Panc1 (cell line): ENCODE measurements around the gene WDR48. TPM values are rescaled to one million over a fixed set of nuclear protein-coding genes. Genes with fewer than 3 reads are reported as not detected.

Source experiments
- ATAC-seq: fragments of 200-7000 bp; cut with Tn5 transposase; 2 replicates; pipeline ENCODE4 v1.9.1; 2020; ENCODE audit warnings: mild to moderate bottlenecking, moderate library complexity
- BruUV-seq: library from RNA; stranded (reverse); fragments of 400-500 nt; replicated peaks from 2 replicates; lab custom pipeline; 2021; lab: Mats Ljungman, UMichigan
- CTCF ChIA-PET: fragments of 300-600 bp; sonication (Branson Sonifier 250); formaldehyde crosslinking; loops from one replicate; lab custom pipeline; 2022; ENCODE audit warnings: antibody characterized with exemption; lab: Charles Lee
- POLR2A ChIA-PET: fragments of 300-600 bp; sonication (Branson Sonifier 250); formaldehyde crosslinking; loops from one replicate; lab custom pipeline; 2022; ENCODE audit warnings: antibody characterized with exemption; lab: Charles Lee
- DNase-seq: peaks from one replicate; pipeline ENCODE4 v3.0.0-alpha.2; 2010; ENCODE audit warnings: low read depth, low spot score
- H3K27ac ChIP-seq: 2 replicates; pipeline ENCODE4 v1.5.1; 2011; ENCODE audit warnings: mild to moderate bottlenecking, low read length, inconsistent platforms
- H3K27me3 ChIP-seq: fragments of 200-500 bp; sonication (Bioruptor generic); 2 replicates; pipeline ENCODE4 v1.6.0; 2014; ENCODE audit warnings: low read length, inconsistent platforms; ENCODE audit not compliant: control insufficient read depth, insufficient read depth
- H3K36me3 ChIP-seq: fragments of 200-500 bp; sonication (Bioruptor generic); 2 replicates; pipeline ENCODE4 v1.5.1; 2014; ENCODE audit warnings: inconsistent platforms, mild to moderate bottlenecking, low read length, moderate library complexity; ENCODE audit not compliant: control insufficient read depth, insufficient read depth
- H3K4me1 ChIP-seq: 2 replicates; pipeline ENCODE4 v1.5.1; 2011; ENCODE audit warnings: inconsistent platforms, mild to moderate bottlenecking, low read length, moderate library complexity; ENCODE audit not compliant: control insufficient read depth, insufficient read depth
- H3K4me3 ChIP-seq, 2 experiments: 2 replicates each; pipeline ENCODE4 v1.5.1; 2011 to 2012; ENCODE audit warnings: low read depth in 2 of 2, low read length in 2 of 2, mild to moderate bottlenecking in 2 of 2, inconsistent platforms in 1 of 2, moderate library complexity in 1 of 2
- H3K9me3 ChIP-seq: fragments of 200-500 bp; sonication (Bioruptor generic); 2 replicates; pipeline ENCODE4 v1.5.1; 2014; ENCODE audit warnings: low read depth, mild to moderate bottlenecking, inconsistent platforms, low read length, moderate library complexity; ENCODE audit not compliant: control insufficient read depth, insufficient read depth
- CTCF ChIP-seq: fragments of 450-650 bp; IDR thresholded peaks from 2 replicates; pipeline ENCODE4 v1.5.1; 2017; ENCODE audit warnings: mild to moderate bottlenecking
- POLR2AphosphoS5 ChIP-seq: IDR thresholded peaks from 2 replicates; pipeline ENCODE4 v1.6.1; 2012; ENCODE audit warnings: mild to moderate bottlenecking, low read depth, low read length, moderate library complexity
- REST ChIP-seq, 2 experiments: IDR thresholded peaks; 2 replicates each; pipeline ENCODE4 v1.6.1; 2011 to 2012; ENCODE audit warnings: low read depth in 2 of 2, control low read depth in 1 of 2, low read length in 1 of 2, mild to moderate bottlenecking in 1 of 2, moderate library complexity in 1 of 2; ENCODE audit not compliant: insufficient read depth in 1 of 2
- SIN3A ChIP-seq: IDR thresholded peaks from 2 replicates; pipeline ENCODE4 v1.6.1; 2012; ENCODE audit warnings: low read depth, mild to moderate bottlenecking, low read length, moderate library complexity, borderline replicate concordance; ENCODE audit not compliant: insufficient read depth
- TCF7L2 ChIP-seq: IDR thresholded peaks from 2 replicates; pipeline ENCODE4 v1.6.1; 2011; ENCODE audit warnings: mild to moderate bottlenecking, low read depth, low read length, inconsistent platforms
- in situ Hi-C: cut with HindIII; loops from 2 replicates; pipeline ENCODE4 v1.10.0; 2016; ENCODE audit warnings: low sequenced_read_pairs, low pct_unique_long_range_greater_than_20kb
- intact Hi-C: fragments of 100-400 bp; cut with micrococcal nuclease; formaldehyde crosslinking; loops from one replicate; pipeline ENCODE4 v1.10.0; 2022; ENCODE audit not compliant: unreplicated experiment
- total RNA-seq: library from RNA; stranded (reverse); gene quantifications from one replicate; pipeline ENCODE4 v1.2.1, GENCODE V29; 2021; ENCODE audit not compliant: unreplicated experiment

Gene WDR48
- total RNA-seq, 1 experiment from 2014 or later, result 15.7 TPM

DNA sequence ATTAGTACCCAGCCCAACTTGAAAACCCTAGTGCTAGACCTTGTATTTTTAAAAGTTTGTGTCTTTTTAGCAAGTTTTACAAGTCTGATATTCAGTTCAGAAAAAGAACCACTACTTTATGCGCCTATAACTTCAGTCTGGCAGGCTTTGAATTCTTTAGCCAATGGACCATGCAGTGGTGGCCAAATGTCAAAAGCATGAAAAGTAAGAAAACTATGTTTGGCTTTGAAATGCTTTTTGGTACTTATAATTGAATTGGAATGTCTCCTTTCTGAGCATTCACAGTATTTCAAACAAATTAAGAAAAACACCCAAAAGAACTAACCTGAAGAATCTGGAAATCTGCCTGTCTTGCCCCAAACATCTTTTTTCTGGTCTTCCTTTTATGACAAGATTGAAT, 12.8 kb downstream of the WDR48 start:
- in situ Hi-C loops, result no loop called here
- TF ChIP-seq CTCF (no peak), POLR2AphosphoS5 (no peak), TCF7L2 (no peak), REST (IDR thresholded peaks at IDR 0.05; ENCODE audit: insufficient read depth in 1 of 2, low read depth in 2 of 2, low read length in 1 of 2) (no peak), SIN3A (no peak)
- H3K4me3 ChIP-seq, result no peak overlapping the region
- H3K9me3 ChIP-seq, result no peaks in the 10 kb centered on the region; the same call in 1 of the 2 replicates
- H3K36me3 ChIP-seq, result no peaks in the 10 kb centered on the region
- CTCF ChIA-PET, result no interaction called here
- DNase-seq (no peak), ATAC-seq (no peak)
- no peaks in the 10 kb centered on the region for H3K27me3 ChIP-seq
- POLR2A ChIA-PET, result no interaction called here
- H3K4me1 ChIP-seq, result no peaks in the 10 kb centered on the region; the same call in 1 of the 2 replicates
- intact Hi-C loops, result no loop called here
- H3K27ac ChIP-seq, result no peak overlapping the region
- BruUV-seq, result no TSS peak

GRCh38 chr3:39065197-39065596, 13.4 kb downstream of the WDR48 start:
- ATAC-seq, result peak; percentile 84
- Histone ChIP-seq H3K4me1 (no peaks in the 10 kb centered on the region; the same call in 1 of the 2 replicates), H3K36me3 (no peaks in the 10 kb centered on the region), H3K27me3 (no peaks in the 10 kb centered on the region), H3K9me3 (no peaks in the 10 kb centered on the region; the same call in 1 of the 2 replicates), H3K27ac (no peak overlapping the region), H3K4me3 (no peak overlapping the region)
- BruUV-seq, result no TSS peak
- intact Hi-C loops, result no loop called here
- peak; percentile 18 for DNase-seq
- CTCF ChIA-PET, result interaction anchor here (0.6 kb wide), 1 partner anchor 79 kb away, joined by 3 read pairs; no protein-coding TSS in a partner anchor
- TF ChIP-seq POLR2AphosphoS5, result no peak
- no peak for TF ChIP-seq SIN3A
- TF ChIP-seq REST (IDR thresholded peaks at IDR 0.05; ENCODE audit: insufficient read depth in 1 of 2, low read depth in 2 of 2, low read length in 1 of 2), result no peak
- TF ChIP-seq TCF7L2, result no peak
- peak; percentile 65 for TF ChIP-seq CTCF
- POLR2A ChIA-PET, result no interaction called here
- in situ Hi-C loops, result no loop called here
